ENCODE measurements around the gene ATP11B. TPM values are rescaled to one million over a fixed set of nuclear protein-coding genes. Genes with fewer than 3 reads are reported as not detected.

Gene ATP11B
- total and polyA plus RNA-seq, 10 of the 15 experiments (the other 5 are each of a cell fraction or from before 2014, with no cell fraction given): 10.3 to 66.9 (median 36.7) TPM

GRCh38 chr3:182906036-182906435 lies 112.7 kb downstream of the ATP11B start:
- Histone ChIP-seq H3K36me3 (ENCODE audit: control insufficient read depth in 2 of 2, insufficient read depth in 2 of 2, low read length in 1 of 2) (peaks cover 5 to 9% of the 10 kb centered on the region in 2 experiments; a peak in 3 of 4 replicates), H3K4me2 (ENCODE audit: control insufficient read depth, insufficient read depth) (no peak overlapping the region), H3K9me3 (replicated peaks; ENCODE audit: control insufficient read depth, insufficient read depth, low read length) (no peaks in the 10 kb centered on the region), H2AFZ (ENCODE audit: control insufficient read depth, low read depth, low read length) (no peak overlapping the region), H3K9ac (ENCODE audit: control insufficient read depth, insufficient read depth, low read length) (no peak overlapping the region), H3K27me3 (replicated peaks in 1 of 2; ENCODE audit: control insufficient read depth in 2 of 2, insufficient read depth in 2 of 2, low read length in 1 of 2) (no peaks in the 10 kb centered on the region), H4K20me1 (ENCODE audit: control insufficient read depth, insufficient read depth) (no peaks in the 10 kb centered on the region), H3K79me2 (ENCODE audit: control insufficient read depth, insufficient read depth, low read length) (no peaks in the 10 kb centered on the region), H3K4me3 (no peak overlapping the region), H3K27ac (ENCODE audit: control insufficient read depth, insufficient read depth) (no peak overlapping the region), H3K4me1 (ENCODE audit: control insufficient read depth, insufficient read depth, low read length) (no peaks in the 10 kb centered on the region)
- 100% methylated on average over 1 of the region's 1 CpG for WGBS (ENCODE audit: insufficient coverage, insufficient replicate concordance, low lambda C conversion rate, missing lambda C conversion rate)
- FAIRE-seq (no peak), ATAC-seq (no peak), DNase-seq (ENCODE audit: low read depth, low spot score) (no peak)
- intact Hi-C loops (cut with micrococcal nuclease; ENCODE audit: unreplicated experiment) (no loop called here), in situ Hi-C loops (cut with MboI) (loop anchor here (5.0 kb wide), 1 partner anchor 481 kb away; no protein-coding TSS in a partner anchor)
- SMC1A ChIA-PET (ENCODE audit: uncharacterized antibody, unreplicated experiment): interaction anchor here (1.8 kb wide), 1 partner anchor 190 kb away, joined by 5 read pairs; no protein-coding TSS in a partner anchor
- RAD21 ChIA-PET (ENCODE audit: unreplicated experiment): interaction anchor here (1.2 kb wide), 1 partner anchor 9 kb away, joined by 4 read pairs; no protein-coding TSS in a partner anchor
- BruUV-seq (replicated peaks): no TSS peak
- TF ChIP-seq CHD2 (IDR thresholded peaks at IDR 0.05; ENCODE audit: borderline replicate concordance, low read depth, low read length): no peak
- no peak for TF ChIP-seq SREBF2 (IDR thresholded peaks at IDR 0.05; ENCODE audit: low read length)
- TF ChIP-seq ESRRA (IDR thresholded peaks at IDR 0.05; ENCODE audit: low read length): no peak
- TF ChIP-seq GABPA (IDR thresholded peaks at IDR 0.05; ENCODE audit: low read depth): no peak
- no peak for TF ChIP-seq ZNF217 (IDR thresholded peaks at IDR 0.05)
- no peak for TF ChIP-seq SMC3 (IDR thresholded peaks at IDR 0.05; ENCODE audit: borderline replicate concordance, low read length)
- no peak for TF ChIP-seq ZSCAN29 (IDR thresholded peaks at IDR 0.05)
- no peak for TF ChIP-seq EED (IDR thresholded peaks at IDR 0.05; ENCODE audit: low read depth)
- CTCF ChIA-PET: interaction anchor here (3.0 kb wide), 1 partner anchor 192 kb away, joined by 17 read pairs; no protein-coding TSS in a partner anchor
- POLR2A ChIA-PET: no interaction called here

- POLR2A ChIA-PET: interaction anchor here (0.6 to 1.0 kb wide), 3 partner anchors 38 to 204 kb away, joined by 3 to 4 read pairs (median 3); no protein-coding TSS in a partner anchor
- SMC1A ChIA-PET (ENCODE audit: uncharacterized antibody, unreplicated experiment): interaction anchor here (0.8 to 2.2 kb wide), 11 partner anchors 14 to 478 kb away, joined by 3 to 8 read pairs (median 4); partner anchors contain the start of gene MCCC1
- DNase-seq (ENCODE audit: low read depth, low spot score) (no peak), FAIRE-seq (no peak), ATAC-seq (no peak)
- no peak overlapping the region for H3K9ac ChIP-seq (ENCODE audit: control insufficient read depth, insufficient read depth, low read length)
- CTCF ChIA-PET: interaction anchor here (0.5 to 5.0 kb wide), 12 partner anchors 8 to 478 kb away, joined by 3 to 41 read pairs (median 4); partner anchors contain the start of gene MCCC1
- TF ChIP-seq ZNF217 (IDR thresholded peaks at IDR 0.05) (no peak), GATAD2B (conservative IDR thresholded peaks at IDR 0.05; ENCODE audit: low read depth) (no peak), ATF2 (IDR thresholded peaks at IDR 0.05; ENCODE audit: low read length) (no peak)
- intact Hi-C loops (cut with micrococcal nuclease; ENCODE audit: unreplicated experiment) (loop anchor here (2.0 kb wide), 1 partner anchor 474 kb away; no protein-coding TSS in a partner anchor), in situ Hi-C loops (cut with MboI) (loop anchor here (5.0 kb wide), 1 partner anchor 479 kb away; no protein-coding TSS in a partner anchor)
- H3K4me1 ChIP-seq (ENCODE audit: control insufficient read depth, insufficient read depth, low read length): peaks cover 4% of the 10 kb centered on the region; the same call in 1 of the 2 replicates
- no peak overlapping the region for H3K27ac ChIP-seq (ENCODE audit: control insufficient read depth, insufficient read depth)
- no peaks in the 10 kb centered on the region for H3K9me3 ChIP-seq (replicated peaks; ENCODE audit: control insufficient read depth, insufficient read depth, low read length)
- no peak overlapping the region for H2AFZ ChIP-seq (ENCODE audit: control insufficient read depth, low read depth, low read length)
- no peak overlapping the region for H3K4me3 ChIP-seq
- RAD21 ChIA-PET (ENCODE audit: unreplicated experiment): interaction anchor here (3.9 to 4.6 kb wide), 2 partner anchors 17 to 194 kb away, joined by 20 to 26 read pairs; no protein-coding TSS in a partner anchor
- H3K79me2 ChIP-seq (ENCODE audit: control insufficient read depth, insufficient read depth, low read length): no peaks in the 10 kb centered on the region
- H4K20me1 ChIP-seq (ENCODE audit: control insufficient read depth, insufficient read depth): no peaks in the 10 kb centered on the region
- no TSS peak for BruUV-seq (replicated peaks)
- H3K27me3 ChIP-seq (replicated peaks in 1 of 2; ENCODE audit: control insufficient read depth in 2 of 2, insufficient read depth in 2 of 2, low read length in 1 of 2): no peaks in the 10 kb centered on the region
- H3K4me2 ChIP-seq (ENCODE audit: control insufficient read depth, insufficient read depth): no peak overlapping the region
- H3K36me3 ChIP-seq (ENCODE audit: control insufficient read depth in 2 of 2, insufficient read depth in 2 of 2, low read length in 1 of 2): peaks cover 2 to 11% of the 10 kb centered on the region in 2 experiments; a peak in 3 of 4 replicates
- WGBS (ENCODE audit: insufficient coverage, insufficient replicate concordance, low lambda C conversion rate, missing lambda C conversion rate): 100% methylated on average over 1 of the region's 1 CpG
Measured at GRCh38 chr3:182908471-182908870, 115.2 kb downstream of the ATP11B start.
